Nucleus accumbens (tissue), 56 donors: ENCODE data around the gene TAF10.

Source experiments
- DNase-seq, 56 donors: peaks; one replicate each; lab custom pipeline; 2025; lab: John Stamatoyannopoulos, UW

The TAF10 gene

GRCh38 chr11:6563667-6564066 lies 48.3 kb downstream of the TAF10 start:
- no peak for DNase-seq

GRCh38 chr11:6563121-6563619 lies 48.8 kb downstream of the TAF10 start:
- no peak for DNase-seq

GRCh38 chr11:6561288-6561687 lies 50.7 kb downstream of the TAF10 start:
- no peak for DNase-seq
